K562 (cell line): ENCODE measurements around the gene DLGAP1. TPM values are rescaled to one million over a fixed set of nuclear protein-coding genes. Genes with fewer than 3 reads are reported as not detected.

Source experiments
- BRF1 ChIP-seq: IDR thresholded peaks from 3 replicates; pipeline ENCODE4 v1.6.1; 2011; ENCODE audit warnings: borderline replicate concordance, mild to moderate bottlenecking; ENCODE audit not compliant: insufficient read length; ENCODE audit errors: extremely low read depth
- COPS2 ChIP-seq: fragments of 450-650 bp; conservative IDR thresholded peaks from 2 replicates; pipeline ENCODE4 v1.6.1; 2016; ENCODE audit warnings: mild to moderate bottlenecking, moderate library complexity
- E2F5 ChIP-seq: sonication (generic); formaldehyde crosslinking; IDR thresholded peaks from 2 replicates; pipeline ENCODE4 v1.8.0; 2022; ENCODE audit warnings: mild to moderate bottlenecking, missing genetic modification reagents
- ESRRA ChIP-seq: fragments of 450-650 bp; IDR thresholded peaks from 2 replicates; pipeline ENCODE4 v1.6.1; 2014; ENCODE audit warnings: low read depth, mild to moderate bottlenecking, moderate library complexity, borderline replicate concordance
- ETV5 ChIP-seq: sonication (generic); formaldehyde crosslinking; IDR thresholded peaks from 2 replicates; pipeline ENCODE4 v1.4.0; 2020; ENCODE audit warnings: low read depth, mild to moderate bottlenecking, missing genetic modification reagents
- MAFF ChIP-seq: IDR thresholded peaks from 2 replicates; pipeline ENCODE4 v1.6.1; 2012; ENCODE audit warnings: low read length, improper control_type of control experiment
- MTA3 ChIP-seq: fragments of 450-650 bp; formaldehyde crosslinking; IDR thresholded peaks from 2 replicates; pipeline ENCODE4 v1.6.1; 2017; ENCODE audit warnings: mild to moderate bottlenecking, borderline replicate concordance
- NBN ChIP-seq: fragments of 450-650 bp; IDR thresholded peaks from 2 replicates; pipeline ENCODE4 v1.6.1; 2016; ENCODE audit warnings: low read depth, mild to moderate bottlenecking
- POLR3A ChIP-seq: IDR thresholded peaks from 2 replicates; pipeline ENCODE4 v1.6.1; 2011; ENCODE audit warnings: borderline replicate concordance, mild to moderate bottlenecking, moderate library complexity; ENCODE audit not compliant: insufficient read length, insufficient read depth; ENCODE audit errors: extremely low read depth
- POLR3G ChIP-seq: IDR thresholded peaks from 2 replicates; pipeline ENCODE4 v1.6.1; 2011; ENCODE audit not compliant: insufficient read length, insufficient replicate concordance; ENCODE audit errors: extremely low read depth
- PRDM10 ChIP-seq: fragments of 450-650 bp; IDR thresholded peaks from 2 replicates; pipeline ENCODE4 v1.6.1; 2018; ENCODE audit not compliant: partially characterized antibody
- SMAD2 ChIP-seq: fragments of 150-350 bp; IDR thresholded peaks from 2 replicates; pipeline ENCODE4 v1.6.1; 2014; ENCODE audit warnings: low read depth, mild to moderate bottlenecking, low read length
- TAF1 ChIP-seq: IDR thresholded peaks from 2 replicates; pipeline ENCODE4 v1.6.1; 2011; ENCODE audit warnings: mild to moderate bottlenecking, low read length, moderate library complexity; ENCODE audit not compliant: insufficient read depth, control insufficient read depth, severe bottlenecking; ENCODE audit errors: extremely low read depth
- USF1 ChIP-seq: sonication (generic); formaldehyde crosslinking; IDR thresholded peaks from 2 replicates; pipeline ENCODE4 v1.9.0; 2022; ENCODE audit warnings: mild to moderate bottlenecking, missing genetic modification reagents
- ZNF143 ChIP-seq: sonication (generic); formaldehyde crosslinking; IDR thresholded peaks from 2 replicates; pipeline ENCODE4 v1.9.0; 2022; ENCODE audit warnings: mild to moderate bottlenecking, missing genetic modification reagents
- ZNF263 ChIP-seq: sonication (generic); formaldehyde crosslinking; IDR thresholded peaks from 2 replicates; pipeline ENCODE4 v1.8.0; 2022; ENCODE audit warnings: mild to moderate bottlenecking, missing genetic modification reagents, borderline replicate concordance
- ZNF316 ChIP-seq: fragments of 450-650 bp; IDR thresholded peaks from 2 replicates; pipeline ENCODE4 v1.6.1; 2016
- ZNF398 ChIP-seq: fragments of 250-450 bp; sonication (Bioruptor Pico); IDR thresholded peaks from 2 replicates; pipeline ENCODE4 v1.8.0; 2021; ENCODE audit warnings: moderate library complexity, mild to moderate bottlenecking, inconsistent platforms
- ZNF655 ChIP-seq: fragments of 250-450 bp; sonication (Bioruptor Pico); IDR thresholded peaks from 2 replicates; pipeline ENCODE4 v1.5.0; 2021
- polyA plus RNA-seq, 8 experiments: library from polyadenylated mRNA; depleted of rRNA in 4 of 8; stranded (reverse) in 5 of 8; unstranded in 3 of 8; fragments of >200 nt; fragmentation: Nextera tagmentation in 2 of 8; fragmentation: Illumina TruSeq in 1 of 8; extraction: Ambion mirVana in 2 of 8; extraction: Trizol in 1 of 8; gene quantifications; 2 replicates each; pipeline versions ENCODE4 v1.2.1 to v1.2.3, GENCODE V29; 2011 to 2014; ENCODE audit warnings: inconsistent platforms in 1 of 8, missing spikeins in 1 of 8
- total RNA-seq, 7 experiments: library from RNA; depleted of rRNA in 6 of 7; stranded (reverse); fragments of >200 nt in 6 of 7; fragmentation: Illumina TruSeq in 2 of 7; extraction: Trizol in 2 of 7; gene quantifications; 2 replicates each; pipeline versions ENCODE4 v1.2.1 to v1.2.3, GENCODE V29; 2011 to 2021; ENCODE audit warnings: low replicate concordance in 1 of 7

The DLGAP1 gene
- total and polyA plus RNA-seq, 9 of the 15 experiments (the other 6 are each of a cell fraction or from before 2014, with no cell fraction given) = 0.04 to 0.22 (median 0.08) TPM

GRCh38 chr18:3649633-3650426, 805.3 kb downstream of the DLGAP1 start (continued):
- no peak for TF ChIP-seq BRF1
- no peak for TF ChIP-seq POLR3G
- no peak for TF ChIP-seq ZNF398 (CRISPR knock-in tag)
- TF ChIP-seq ZNF655 (CRISPR knock-in tag) = no peak
- TF ChIP-seq E2F5 (CRISPR knock-in tag) = no peak
- TF ChIP-seq TAF1 = no peak
- no peak for TF ChIP-seq POLR3A
- TF ChIP-seq MTA3 = no peak
- TF ChIP-seq MAFF = peak; percentile 9; the same call in 1 of the 2 replicates
- peak; percentile 66; the same call in 1 of the 2 replicates for TF ChIP-seq ZNF263 (CRISPR knock-in tag)
- TF ChIP-seq USF1 (CRISPR knock-in tag) = peak; percentile 66
- TF ChIP-seq ETV5 (CRISPR knock-in tag) = peak; percentile 57
- no peak for TF ChIP-seq NBN
- no peak for TF ChIP-seq SMAD2
- no peak for TF ChIP-seq ZNF316
- TF ChIP-seq ESRRA = no peak
- no peak for TF ChIP-seq ZNF143 (CRISPR knock-in tag)
- TF ChIP-seq COPS2 = no peak
- no peak for TF ChIP-seq PRDM10
